ENCODE measurements around the gene EIF4EBP2. TPM values are rescaled to one million over a fixed set of nuclear protein-coding genes. Genes with fewer than 3 reads are reported as not detected.

The EIF4EBP2 gene
- total and polyA plus RNA-seq, 4 donors = 25.7 to 70.0 (median 33.0) TPM

- TF ChIP-seq, protein P1, sequence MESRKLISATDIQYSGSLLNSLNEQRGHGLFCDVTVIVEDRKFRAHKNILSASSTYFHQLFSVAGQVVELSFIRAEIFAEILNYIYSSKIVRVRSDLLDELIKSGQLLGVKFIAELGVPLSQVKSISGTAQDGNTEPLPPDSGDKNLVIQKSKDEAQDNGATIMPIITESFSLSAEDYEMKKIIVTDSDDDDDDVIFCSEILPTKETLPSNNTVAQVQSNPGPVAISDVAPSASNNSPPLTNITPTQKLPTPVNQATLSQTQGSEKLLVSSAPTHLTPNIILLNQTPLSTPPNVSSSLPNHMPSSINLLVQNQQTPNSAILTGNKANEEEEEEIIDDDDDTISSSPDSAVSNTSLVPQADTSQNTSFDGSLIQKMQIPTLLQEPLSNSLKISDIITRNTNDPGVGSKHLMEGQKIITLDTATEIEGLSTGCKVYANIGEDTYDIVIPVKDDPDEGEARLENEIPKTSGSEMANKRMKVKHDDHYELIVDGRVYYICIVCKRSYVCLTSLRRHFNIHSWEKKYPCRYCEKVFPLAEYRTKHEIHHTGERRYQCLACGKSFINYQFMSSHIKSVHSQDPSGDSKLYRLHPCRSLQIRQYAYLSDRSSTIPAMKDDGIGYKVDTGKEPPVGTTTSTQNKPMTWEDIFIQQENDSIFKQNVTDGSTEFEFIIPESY (IDR thresholded peaks at IDR 0.05) = no peak
- no peak for TF ChIP-seq RXRA (IDR thresholded peaks at IDR 0.05)
- no peak for TF ChIP-seq JUND (IDR thresholded peaks at IDR 0.05)
- TF ChIP-seq HNF4A (conservative IDR thresholded peaks at IDR 0.05) = no peak
- no peak for TF ChIP-seq SP1 (IDR thresholded peaks at IDR 0.05)
- TF ChIP-seq HNF4G (IDR thresholded peaks at IDR 0.05) = no peak
- peaks cover 0 to 3% (median under 1%) of the 10 kb centered on the region in 4 donors for H3K36me3 ChIP-seq (ENCODE audit: control insufficient read depth in 4 of 4, insufficient read depth in 3 of 4, low read depth in 1 of 4, low read length in 3 of 4)
- H3K9me3 ChIP-seq (ENCODE audit: control insufficient read depth in 4 of 4, low read length in 3 of 4) = no peaks in the 10 kb centered on the region
- no peak overlapping the region for H3K4me3 ChIP-seq (ENCODE audit: low read depth in 1 of 3, low read length in 3 of 3)
- peaks cover 2 to 6% (median 2%) of the 10 kb centered on the region in 4 donors for H3K4me1 ChIP-seq (ENCODE audit: control insufficient read depth in 4 of 4, insufficient read depth in 4 of 4, low read length in 3 of 4)
- H3K27me3 ChIP-seq (ENCODE audit: control insufficient read depth in 4 of 4, insufficient read depth in 4 of 4, low read length in 3 of 4) = no peaks in the 10 kb centered on the region
- WGBS = 91% methylated on average over 4 of the region's 4 CpGs
- no peak for DNase-seq (ENCODE audit: low spot score)
- no peak overlapping the region for H3K27ac ChIP-seq (ENCODE audit: low read depth in 1 of 2, low read length in 2 of 2)
- H3K9ac ChIP-seq (ENCODE audit: low read depth in 1 of 2, low read length in 2 of 2) = no peak overlapping the region
These were observed 8.4 kb downstream of the EIF4EBP2 start for GRCh38 chr10:70412356-70412755.

DNA sequence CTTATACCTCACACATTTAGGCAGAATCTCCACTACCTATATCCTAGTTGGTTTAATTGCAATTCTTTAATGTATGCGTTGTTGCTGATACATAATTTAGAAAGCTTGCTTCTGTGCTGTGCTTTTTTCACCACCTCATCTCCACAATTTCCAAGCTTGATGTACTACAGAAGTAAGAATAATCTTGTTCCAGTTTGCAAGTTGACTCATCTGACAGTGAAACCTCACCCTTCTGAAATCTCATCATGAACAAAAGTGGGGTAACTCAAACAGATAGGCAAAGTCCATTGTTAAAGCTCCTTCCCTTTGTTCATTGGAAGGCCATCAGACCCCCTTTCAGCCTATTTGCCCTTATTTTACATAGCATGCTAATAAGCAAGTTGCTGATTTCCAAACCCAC is 13.6 kb downstream of the EIF4EBP2 start:
- Histone ChIP-seq H3K36me3 (ENCODE audit: control insufficient read depth in 4 of 4, insufficient read depth in 3 of 4, low read depth in 1 of 4, low read length in 3 of 4) (peaks cover 5 to 29% (median 26%) of the 10 kb centered on the region in 4 donors), H3K27me3 (ENCODE audit: control insufficient read depth in 4 of 4, insufficient read depth in 4 of 4, low read length in 3 of 4) (no peaks in the 10 kb centered on the region), H3K9me3 (ENCODE audit: control insufficient read depth in 4 of 4, low read length in 3 of 4) (no peaks in the 10 kb centered on the region), H3K9ac (ENCODE audit: low read depth in 1 of 2, low read length in 2 of 2) (no peak overlapping the region), H3K4me3 (ENCODE audit: low read depth in 1 of 3, low read length in 3 of 3) (no peak overlapping the region), H3K4me1 (ENCODE audit: control insufficient read depth in 4 of 4, insufficient read depth in 4 of 4, low read length in 3 of 4) (no peaks in the 10 kb centered on the region), H3K27ac (ENCODE audit: low read depth in 1 of 2, low read length in 2 of 2) (no peak overlapping the region)
- TF ChIP-seq RXRA (IDR thresholded peaks at IDR 0.05) = no peak
- TF ChIP-seq HNF4G (IDR thresholded peaks at IDR 0.05) = no peak
- TF ChIP-seq, protein P1 (IDR thresholded peaks at IDR 0.05) = no peak
- no peak for TF ChIP-seq FOXA1 (IDR thresholded peaks at IDR 0.05)
- TF ChIP-seq, protein P2, sequence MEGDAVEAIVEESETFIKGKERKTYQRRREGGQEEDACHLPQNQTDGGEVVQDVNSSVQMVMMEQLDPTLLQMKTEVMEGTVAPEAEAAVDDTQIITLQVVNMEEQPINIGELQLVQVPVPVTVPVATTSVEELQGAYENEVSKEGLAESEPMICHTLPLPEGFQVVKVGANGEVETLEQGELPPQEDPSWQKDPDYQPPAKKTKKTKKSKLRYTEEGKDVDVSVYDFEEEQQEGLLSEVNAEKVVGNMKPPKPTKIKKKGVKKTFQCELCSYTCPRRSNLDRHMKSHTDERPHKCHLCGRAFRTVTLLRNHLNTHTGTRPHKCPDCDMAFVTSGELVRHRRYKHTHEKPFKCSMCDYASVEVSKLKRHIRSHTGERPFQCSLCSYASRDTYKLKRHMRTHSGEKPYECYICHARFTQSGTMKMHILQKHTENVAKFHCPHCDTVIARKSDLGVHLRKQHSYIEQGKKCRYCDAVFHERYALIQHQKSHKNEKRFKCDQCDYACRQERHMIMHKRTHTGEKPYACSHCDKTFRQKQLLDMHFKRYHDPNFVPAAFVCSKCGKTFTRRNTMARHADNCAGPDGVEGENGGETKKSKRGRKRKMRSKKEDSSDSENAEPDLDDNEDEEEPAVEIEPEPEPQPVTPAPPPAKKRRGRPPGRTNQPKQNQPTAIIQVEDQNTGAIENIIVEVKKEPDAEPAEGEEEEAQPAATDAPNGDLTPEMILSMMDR (IDR thresholded peaks at IDR 0.05; ENCODE audit: low read depth, low read length, missing input control) = no peak
- TF ChIP-seq, protein P3, sequence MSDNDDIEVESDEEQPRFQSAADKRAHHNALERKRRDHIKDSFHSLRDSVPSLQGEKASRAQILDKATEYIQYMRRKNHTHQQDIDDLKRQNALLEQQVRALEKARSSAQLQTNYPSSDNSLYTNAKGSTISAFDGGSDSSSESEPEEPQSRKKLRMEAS (IDR thresholded peaks at IDR 0.05) = no peak
- TF ChIP-seq FOXA2 (IDR thresholded peaks at IDR 0.05) = no peak
- TF ChIP-seq JUND (IDR thresholded peaks at IDR 0.05) = no peak
- TF ChIP-seq HNF4A (conservative IDR thresholded peaks at IDR 0.05) = no peak
- no peak for TF ChIP-seq NR2F2 (IDR thresholded peaks at IDR 0.05)
- TF ChIP-seq GABPA (IDR thresholded peaks at IDR 0.05 in 1 of 2, conservative IDR thresholded peaks at IDR 0.05 in 1 of 2) = no peak
- no peak for TF ChIP-seq SP1 (IDR thresholded peaks at IDR 0.05)
- no peak for TF ChIP-seq RAD21 (IDR thresholded peaks at IDR 0.05)
- no peak for TF ChIP-seq TAF1 (conservative IDR thresholded peaks at IDR 0.05)
- no peak for TF ChIP-seq REST (IDR thresholded peaks at IDR 0.05)
- TF ChIP-seq EGR1 (IDR thresholded peaks at IDR 0.05; ENCODE audit: low read depth in 2 of 2) = no peak
- no peak for TF ChIP-seq ATF3 (IDR thresholded peaks at IDR 0.05)
- DNase-seq (ENCODE audit: low spot score) = no peak
- WGBS = 96% methylated on average over 1 of the region's 1 CpG
